B cell (primary cell): ENCODE results near the gene PARD3. TPM values are rescaled to one million over a fixed set of nuclear protein-coding genes. Genes with fewer than 3 reads are reported as not detected.

Experiments used
- ATAC-seq: fragments of 200-7000 bp; cut with Tn5 transposase; one replicate; pipeline ENCODE4 v1.10.0; 2021; ENCODE audit warnings: low read depth, mild to moderate bottlenecking, moderate number of reproducible peaks, moderate library complexity
- CTCF ChIA-PET: fragments of 350-600 bp; sonication (Branson Sonifier 250); formaldehyde crosslinking; loops from one replicate; lab custom pipeline; 2021; ENCODE audit warnings: antibody characterized with exemption, inconsistent platforms; lab: Charles Lee
- POLR2A ChIA-PET: fragments of 350-600 bp; sonication (Branson Sonifier 250); formaldehyde crosslinking; loops from one replicate; lab custom pipeline; 2021; ENCODE audit warnings: antibody characterized with exemption; lab: Charles Lee
- DNase-seq: peaks from one replicate; pipeline ENCODE4 v3.0.0; 2013
- H2AFZ ChIP-seq: 2 replicates; pipeline ENCODE4 v1.6.1; 2012; ENCODE audit warnings: mild to moderate bottlenecking, low read depth, low read length; ENCODE audit not compliant: insufficient read depth, poor library complexity, severe bottlenecking
- H3K27ac ChIP-seq, 2 donors: 1 replicate in 1 of 2; 2 replicates in 1 of 2; pipeline ENCODE4 v1.5.1; 2012 to 2013; ENCODE audit warnings: low read length in 2 of 2, mild to moderate bottlenecking in 2 of 2, moderate library complexity in 1 of 2
- H3K27me3 ChIP-seq, 4 experiments: fragments of 200-600 bp in 1 of 4; sonication (generic) in 1 of 4; replicated peaks in 1 of 4; 1 replicate in 2 of 4; 2 replicates in 2 of 4; pipeline versions ENCODE4 v1.6.1 to v1.7.0; 2013 to 2016; ENCODE audit warnings: low read length in 3 of 4, mild to moderate bottlenecking in 2 of 4, mixed read lengths in 1 of 4, moderate library complexity in 1 of 4; ENCODE audit not compliant: insufficient read depth in 4 of 4, control insufficient read depth in 3 of 4; ENCODE audit errors: control extremely low read depth in 1 of 4
- H3K36me3 ChIP-seq, 2 experiments: replicated peaks in 1 of 2; 1 replicate in 1 of 2; 2 replicates in 1 of 2; pipeline versions ENCODE4 v1.6.1 to v1.7.1; 2013; ENCODE audit warnings: low read length in 1 of 2; ENCODE audit not compliant: insufficient read depth in 2 of 2, control insufficient read depth in 1 of 2; ENCODE audit errors: control extremely low read depth in 1 of 2, extremely low read depth in 1 of 2
- H3K4me1 ChIP-seq, 2 donors: fragments of 200-600 bp in 1 of 2; sonication (generic) in 1 of 2; 1 replicate in 1 of 2; 2 replicates in 1 of 2; pipeline versions ENCODE4 v1.5.1 to v1.6.1; 2013 to 2017; ENCODE audit warnings: low read length in 2 of 2; ENCODE audit not compliant: control insufficient read depth in 2 of 2, insufficient read depth in 2 of 2
- H3K4me2 ChIP-seq: replicated peaks from 2 replicates; pipeline ENCODE3; 2012; ENCODE audit warnings: mild to moderate bottlenecking, low read depth, low read length; ENCODE audit not compliant: poor library complexity, severe bottlenecking
- H3K4me3 ChIP-seq, 5 experiments: fragments of 200-600 bp in 1 of 5; sonication (generic) in 1 of 5; 1 replicate in 3 of 5; 2 replicates in 2 of 5; pipeline versions ENCODE4 v1.5.1 to v1.7.0; 2011 to 2016; ENCODE audit warnings: low read length in 4 of 5, mild to moderate bottlenecking in 4 of 5, low read depth in 2 of 5, control low read depth in 1 of 5, moderate library complexity in 1 of 5; ENCODE audit not compliant: insufficient read depth in 1 of 5; ENCODE audit errors: control extremely low read depth in 1 of 5, extremely low read depth in 1 of 5
- H3K79me2 ChIP-seq: fragments of 200-600 bp; sonication (generic); one replicate; pipeline ENCODE4 v1.6.0; 2016; ENCODE audit warnings: low read length; ENCODE audit not compliant: control insufficient read depth, insufficient read depth
- H3K9ac ChIP-seq: fragments of 200-600 bp; sonication (generic); 2 replicates; pipeline ENCODE4 v1.6.1; 2017; ENCODE audit warnings: mild to moderate bottlenecking, low read length, moderate library complexity
- H3K9me3 ChIP-seq, 3 donors: one replicate each; pipeline versions ENCODE4 v1.6.1 to v1.7.1; 2013; ENCODE audit warnings: low read length in 2 of 3; ENCODE audit not compliant: control insufficient read depth in 2 of 3, insufficient read depth in 1 of 3; ENCODE audit errors: control extremely low read depth in 1 of 3
- H4K20me1 ChIP-seq: 2 replicates; pipeline ENCODE4 v1.6.0; 2012; ENCODE audit warnings: mild to moderate bottlenecking, low read length; ENCODE audit not compliant: insufficient read depth, control insufficient read depth, poor library complexity, severe bottlenecking
- H3K27ac Mint-ChIP-seq: one replicate; pipeline ENCODE4 v1.8.0; 2021; ENCODE audit warnings: mixed read lengths
- H3K27me3 Mint-ChIP-seq: one replicate; pipeline ENCODE4 v1.8.0; 2021; ENCODE audit warnings: mixed read lengths
- H3K4me1 Mint-ChIP-seq: one replicate; pipeline ENCODE4 v1.8.0; 2021; ENCODE audit warnings: mixed read lengths
- H3K4me3 Mint-ChIP-seq: one replicate; pipeline ENCODE4 v1.8.0; 2021; ENCODE audit warnings: mixed read lengths
- H3K9me3 Mint-ChIP-seq: one replicate; pipeline ENCODE4 v1.8.0; 2022; ENCODE audit warnings: mixed read lengths; ENCODE audit not compliant: insufficient read depth
- CTCF ChIP-seq: fragments of 200-600 bp; IDR thresholded peaks from one replicate; pipeline ENCODE4 v1.8.0; 2022; ENCODE audit warnings: antibody characterized with exemption, mild to moderate bottlenecking
- EZH2 ChIP-seq: IDR thresholded peaks from 2 replicates; pipeline ENCODE4 v1.6.1; 2012; ENCODE audit warnings: borderline replicate concordance, low read depth, mild to moderate bottlenecking, moderate library complexity, low read length; ENCODE audit not compliant: insufficient read depth, poor library complexity, severe bottlenecking
- WGBS: methylation state at CpG from one replicate; pipeline ENCODE4 v1.1.5; 2013; ENCODE audit warnings: missing lambda C conversion rate; ENCODE audit not compliant: insufficient coverage; 5-methylcytosine and 5-hydroxymethylcytosine counted together
- intact Hi-C: fragments of 100-400 bp; cut with micrococcal nuclease; formaldehyde crosslinking; loops from one replicate; pipeline ENCODE4 v1.10.0; 2022
- polyA plus RNA-seq: library from polyadenylated mRNA; depleted of rRNA; stranded (reverse); fragments of >200 nt; gene quantifications from 2 replicates; pipeline ENCODE4 v1.2.3, GENCODE V29; 2012
- total RNA-seq, 2 donors: library from RNA; stranded (reverse); fragments of 120-200 nt in 1 of 2; gene quantifications; 1 replicate in 1 of 2; 2 replicates in 1 of 2; pipeline versions ENCODE4 v1.2.3 to v1.2.4, GENCODE V29; 2013 to 2022

PARD3 gene
- total and polyA plus RNA-seq, 2 donors (not counting 1 experiment from before 2014, with no cell fraction given) = not detected

DNA sequence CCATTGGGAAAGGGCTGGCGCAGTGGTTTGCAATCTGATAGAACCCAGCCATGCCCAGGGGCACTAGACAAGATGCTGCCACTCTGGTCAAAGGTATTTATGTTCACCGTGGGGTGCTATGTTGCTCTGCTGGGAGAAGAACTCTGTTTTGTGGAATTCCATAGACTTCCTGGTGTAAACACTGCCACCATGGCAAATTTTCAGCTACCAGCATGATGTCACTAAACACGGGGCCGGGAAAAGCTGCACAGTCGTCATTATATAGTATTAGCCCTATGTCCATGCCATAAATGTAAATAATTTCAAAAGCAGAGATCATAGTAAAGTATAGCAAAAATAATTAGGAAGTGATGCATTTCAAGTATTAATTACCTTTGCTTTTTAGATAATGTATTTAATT, 500.6 kb downstream of the PARD3 start:
- no peak overlapping the region for H3K4me3 ChIP-seq
- no peaks in the 10 kb centered on the region for H3K36me3 ChIP-seq
- H3K4me3 Mint-ChIP-seq = no peak overlapping the region
- no peak overlapping the region for H3K4me2 ChIP-seq
- DNase-seq (no peak), ATAC-seq (no peak)
- no peak overlapping the region for H3K27ac ChIP-seq
- no peak overlapping the region for H3K9ac ChIP-seq
- no peaks in the 10 kb centered on the region for H3K4me1 ChIP-seq
- TF ChIP-seq EZH2 (no peak), CTCF (no peak)
- no peaks in the 10 kb centered on the region for H3K27me3 Mint-ChIP-seq
- ChIA-PET POLR2A (no interaction called here), CTCF (no interaction called here)
- no peaks in the 10 kb centered on the region for H3K27me3 ChIP-seq
- H3K4me1 Mint-ChIP-seq = no peaks in the 10 kb centered on the region
- H3K27ac Mint-ChIP-seq = no peak overlapping the region
- no peak overlapping the region for H2AFZ ChIP-seq
- intact Hi-C loops = no loop called here
- H3K9me3 ChIP-seq = no peaks in the 10 kb centered on the region
- no peaks in the 10 kb centered on the region for H3K79me2 ChIP-seq
- no peaks in the 10 kb centered on the region for H3K9me3 Mint-ChIP-seq
- no peaks in the 10 kb centered on the region for H4K20me1 ChIP-seq
- 100% methylated on average over 1 of the region's 5 CpGs for WGBS

GRCh38 chr10:34313888-34314287, 501.2 kb downstream of the PARD3 start:
- Mint-ChIP-seq H3K27ac (no peak overlapping the region), H3K4me3 (no peak overlapping the region), H3K4me1 (no peaks in the 10 kb centered on the region), H3K9me3 (no peaks in the 10 kb centered on the region), H3K27me3 (no peaks in the 10 kb centered on the region)
- no peak for ATAC-seq
- no peak overlapping the region for H3K27ac ChIP-seq
- H3K4me1 ChIP-seq = no peaks in the 10 kb centered on the region
- CTCF ChIA-PET = no interaction called here
- TF ChIP-seq EZH2 (no peak), CTCF (no peak)
- intact Hi-C loops = no loop called here
- no peaks in the 10 kb centered on the region for H3K36me3 ChIP-seq
- no peak for DNase-seq
- no peak overlapping the region for H3K4me2 ChIP-seq
- POLR2A ChIA-PET = no interaction called here
- no peak overlapping the region for H3K4me3 ChIP-seq
- H3K9me3 ChIP-seq = no peaks in the 10 kb centered on the region
- no peak overlapping the region for H2AFZ ChIP-seq
- no peak overlapping the region for H3K9ac ChIP-seq
- no peaks in the 10 kb centered on the region for H3K27me3 ChIP-seq
- no peaks in the 10 kb centered on the region for H4K20me1 ChIP-seq
- no peaks in the 10 kb centered on the region for H3K79me2 ChIP-seq
- no CpG with 5 or more reads among the region's 3 CpGs for WGBS
